Ovary (tissue), 9 donors: Measurements from ENCODE around the gene CDH22. TPM values are rescaled to one million over a fixed set of nuclear protein-coding genes. Genes with fewer than 3 reads are reported as not detected.

ENCODE experiments used
- DNase-seq, 5 donors: peaks; one replicate each; pipeline ENCODE4 v3.0.0-alpha.2; 2019 to 2020
- H3K27ac ChIP-seq, 2 donors: fragments of 200-600 bp; one replicate each; pipeline versions ENCODE4 v1.5.1 to v1.8.0; 2019 to 2022
- H3K27me3 ChIP-seq: fragments of 200-600 bp; one replicate; pipeline ENCODE4 v1.8.0; 2022
- H3K36me3 ChIP-seq: fragments of 200-600 bp; sonication (generic); one replicate; pipeline ENCODE4 v1.5.1; 2019
- H3K4me1 ChIP-seq: one replicate; pipeline ENCODE4 v1.8.1; 2013; ENCODE audit warnings: mild to moderate bottlenecking, moderate library complexity; ENCODE audit not compliant: insufficient read depth
- H3K4me3 ChIP-seq: fragments of 200-600 bp; sonication (generic); one replicate; pipeline ENCODE4 v1.5.1; 2017
- H3K9me3 ChIP-seq, 2 donors: fragments of 200-600 bp in 1 of 2; sonication (generic) in 1 of 2; one replicate each; pipeline versions ENCODE4 v1.5.1 to v1.8.1; 2013 to 2019; ENCODE audit warnings: mild to moderate bottlenecking in 1 of 2, moderate library complexity in 1 of 2
- EP300 ChIP-seq: sonication (generic); formaldehyde crosslinking; IDR thresholded peaks from one replicate; pipeline ENCODE4 v1.6.1; 2017; ENCODE audit warnings: antibody characterized with exemption
- POLR2A ChIP-seq: fragments of 450-650 bp; IDR thresholded peaks from one replicate; pipeline ENCODE4 v1.6.1; 2017; ENCODE audit warnings: antibody characterized with exemption, mild to moderate bottlenecking, moderate library complexity
- WGBS, 3 donors: extraction: QIAGEN DNeasy Blood & Tissue Kit in 1 of 3; methylation state at CpG; one replicate each; pipeline versions ENCODE4 v1.1.5 to v1.1.7; 2013 to 2017; 5-methylcytosine and 5-hydroxymethylcytosine counted together
- intact Hi-C, 4 donors: fragments of 100-400 bp; cut with DNase I; formaldehyde crosslinking; loops; one replicate each; pipeline versions ENCODE4 v1.11.0 to v1.15.1; 2022 to 2023
- polyA plus RNA-seq, 2 donors: library from polyadenylated mRNA; stranded (reverse); fragments of 200-250 nt in 1 of 2; fragments of 350-450 nt in 1 of 2; fragmentation: Illumina TruSeq in 1 of 2; extraction: RNeasy Lipid Tissue Mini Kit (QIAGEN cat#74804) in 1 of 2; gene quantifications; one replicate each; pipeline ENCODE4 v1.2.3, GENCODE V29; 2013 to 2014
- total RNA-seq, 7 donors: library from RNA; depleted of rRNA in 2 of 7; stranded (reverse); fragments of >200 nt in 2 of 7; fragmentation: NEBNext Ultra II Directional in 3 of 7; extraction: Animal tissue kit (Norgen Biotek cat#: 25700) in 3 of 7; gene quantifications; one replicate each; pipeline versions ENCODE4 v1.1.0 to v1.2.4, GENCODE V29; 2016 to 2023
- TF ChIP-seq, protein P1 (sequence below), 3 donors: fragments of 450-650 bp in 2 of 3; fragments of 200-600 bp in 1 of 3; IDR thresholded peaks; one replicate each; pipeline versions ENCODE4 v1.5.1 to v1.8.0; 2016 to 2022; ENCODE audit warnings: antibody characterized with exemption in 3 of 3, mild to moderate bottlenecking in 1 of 3
- donor health status: DM: no; HTN: no; CAD: no; lungs with moderate emphysema.
- donor health status: DM: no; HTN: no; CAD: no.
- donor health status: Bipolar disorder and iron deficiency.
- donor health status: DM: yes; HTN: yes; CAD: no.
- donor health status: DM: no; HTN: no; CAD: no.
- donor health status: DM: yes; HTN: yes; CAD: no.

CDH22 gene
- total and polyA plus RNA-seq, 9 donors: 0.10 to 1.5 (median 0.36) TPM

DNA sequence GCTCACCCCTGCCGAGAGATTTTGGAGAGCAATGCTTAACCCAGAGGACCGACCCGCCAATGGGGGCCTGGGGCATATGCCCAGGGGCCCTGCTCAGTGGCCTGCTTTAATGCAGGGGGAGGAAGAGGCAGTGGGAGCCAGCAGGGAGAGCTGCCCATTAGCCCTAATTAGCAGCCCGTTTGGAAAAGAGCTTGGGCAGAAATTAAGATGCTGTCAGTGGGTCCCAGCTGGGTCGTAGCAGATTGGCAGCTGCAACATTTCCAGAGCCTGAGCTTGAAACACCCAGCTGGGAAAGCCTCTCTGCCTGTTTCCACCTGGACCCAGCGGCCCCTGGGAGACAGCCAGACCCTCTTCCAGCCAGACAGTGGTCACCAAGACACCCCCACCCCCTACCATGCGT lies 150.7 kb downstream of the CDH22 start:
- no peaks in the 10 kb centered on the region for H3K27me3 ChIP-seq
- intact Hi-C loops: no loop called here
- DNase-seq: no peak

GRCh38 chr20:46157076-46157592 lies 151.2 kb downstream of the CDH22 start:
- DNase-seq: no peak
- H3K4me3 ChIP-seq: no peak overlapping the region
- TF ChIP-seq EP300 (no peak), POLR2A (no peak)
- TF ChIP-seq, protein P1, sequence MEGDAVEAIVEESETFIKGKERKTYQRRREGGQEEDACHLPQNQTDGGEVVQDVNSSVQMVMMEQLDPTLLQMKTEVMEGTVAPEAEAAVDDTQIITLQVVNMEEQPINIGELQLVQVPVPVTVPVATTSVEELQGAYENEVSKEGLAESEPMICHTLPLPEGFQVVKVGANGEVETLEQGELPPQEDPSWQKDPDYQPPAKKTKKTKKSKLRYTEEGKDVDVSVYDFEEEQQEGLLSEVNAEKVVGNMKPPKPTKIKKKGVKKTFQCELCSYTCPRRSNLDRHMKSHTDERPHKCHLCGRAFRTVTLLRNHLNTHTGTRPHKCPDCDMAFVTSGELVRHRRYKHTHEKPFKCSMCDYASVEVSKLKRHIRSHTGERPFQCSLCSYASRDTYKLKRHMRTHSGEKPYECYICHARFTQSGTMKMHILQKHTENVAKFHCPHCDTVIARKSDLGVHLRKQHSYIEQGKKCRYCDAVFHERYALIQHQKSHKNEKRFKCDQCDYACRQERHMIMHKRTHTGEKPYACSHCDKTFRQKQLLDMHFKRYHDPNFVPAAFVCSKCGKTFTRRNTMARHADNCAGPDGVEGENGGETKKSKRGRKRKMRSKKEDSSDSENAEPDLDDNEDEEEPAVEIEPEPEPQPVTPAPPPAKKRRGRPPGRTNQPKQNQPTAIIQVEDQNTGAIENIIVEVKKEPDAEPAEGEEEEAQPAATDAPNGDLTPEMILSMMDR (IDR thresholded peaks at IDR 0.05): no peak
- H3K4me1 ChIP-seq: no peaks in the 10 kb centered on the region
- no peaks in the 10 kb centered on the region for H3K36me3 ChIP-seq
- H3K27ac ChIP-seq: no peak overlapping the region
- H3K27me3 ChIP-seq: no peaks in the 10 kb centered on the region
- WGBS, 3 donors: 43 to 56% (median 46%) methylated on average over 6 of the region's 6 CpGs
- no peaks in the 10 kb centered on the region for H3K9me3 ChIP-seq
- intact Hi-C loops: no loop called here

More for the DNA sequence above, 150.7 kb downstream of the CDH22 start:
- no peaks in the 10 kb centered on the region for H3K4me1 ChIP-seq
- H3K36me3 ChIP-seq: no peaks in the 10 kb centered on the region
- no peak overlapping the region for H3K27ac ChIP-seq
- TF ChIP-seq, protein P1 (IDR thresholded peaks at IDR 0.05): no peak
- TF ChIP-seq EP300 (no peak), POLR2A (no peak)
- H3K4me3 ChIP-seq: no peak overlapping the region
- 24 to 29% (median 26%) methylated on average over 7 of the region's 7 CpGs for whole genome bisulfite sequencing, 3 donors
- H3K9me3 ChIP-seq: no peaks in the 10 kb centered on the region

- no peak for DNase-seq
- Histone ChIP-seq H3K36me3 (no peaks in the 10 kb centered on the region), H3K27ac (no peak overlapping the region), H3K9me3 (no peaks in the 10 kb centered on the region), H3K4me3 (no peak overlapping the region), H3K27me3 (no peaks in the 10 kb centered on the region), H3K4me1 (no peaks in the 10 kb centered on the region)
- intact Hi-C loops: no loop called here
- WGBS, 3 donors: 47 to 56% (median 51%) methylated on average over 8 of the region's 8 CpGs
- TF ChIP-seq, protein P1 (IDR thresholded peaks at IDR 0.05): no peak
- TF ChIP-seq POLR2A: no peak
- no peak for TF ChIP-seq EP300
Measured at GRCh38 chr20:46156065-46156464, 152.2 kb downstream of the CDH22 start.

DNA sequence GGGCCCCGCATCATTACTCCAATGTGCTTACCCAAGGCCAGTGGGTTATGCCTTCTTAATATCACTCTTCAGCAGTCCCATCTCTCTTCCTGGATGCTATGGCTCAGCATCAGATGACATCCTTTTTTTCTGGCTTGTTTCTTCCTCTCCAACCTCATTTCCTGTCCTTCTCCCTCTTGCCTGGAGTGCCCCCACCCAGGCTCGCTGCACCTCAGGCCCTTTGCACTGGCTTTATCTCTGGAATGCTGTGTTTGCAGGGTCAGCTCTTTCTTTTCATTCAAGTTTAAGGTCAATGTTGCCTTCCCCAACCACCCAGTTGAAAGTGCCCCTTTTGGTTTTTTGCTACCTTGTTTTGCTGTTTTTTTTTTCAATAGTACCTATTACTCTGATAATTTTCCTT lies 153.5 kb downstream of the CDH22 start:
- Histone ChIP-seq H3K27me3 (no peaks in the 10 kb centered on the region), H3K4me1 (no peaks in the 10 kb centered on the region), H3K27ac (no peak overlapping the region), H3K9me3 (no peaks in the 10 kb centered on the region), H3K36me3 (no peaks in the 10 kb centered on the region), H3K4me3 (no peak overlapping the region)
- 56 to 85% (median 74%) methylated on average over 2 of the region's 2 CpGs for WGBS, 3 donors
- intact Hi-C loops: no loop called here
- DNase-seq: no peak
- TF ChIP-seq POLR2A (no peak), EP300 (no peak)
- TF ChIP-seq, protein P1 (IDR thresholded peaks at IDR 0.05): no peak
